MV-4-11 (cell line): Measurements from ENCODE around the gene PHYKPL.
A peak's percentile ranks its signal among the peaks of the same experiment; 100 is the strongest.
"Not testable (repeated sequence)": the region's sequence is repeated elsewhere in the genome, so short reads cannot be mapped to it uniquely, and the experiment has no call there.

ENCODE experiments used
- DNase-seq: peaks from one replicate; lab custom pipeline; 2025; lab: John Stamatoyannopoulos, UW

PHYKPL gene

GRCh38 chr5:178264044-178264443 lies 31.4 kb upstream of the PHYKPL start:
- DNase-seq: no peak

DNA sequence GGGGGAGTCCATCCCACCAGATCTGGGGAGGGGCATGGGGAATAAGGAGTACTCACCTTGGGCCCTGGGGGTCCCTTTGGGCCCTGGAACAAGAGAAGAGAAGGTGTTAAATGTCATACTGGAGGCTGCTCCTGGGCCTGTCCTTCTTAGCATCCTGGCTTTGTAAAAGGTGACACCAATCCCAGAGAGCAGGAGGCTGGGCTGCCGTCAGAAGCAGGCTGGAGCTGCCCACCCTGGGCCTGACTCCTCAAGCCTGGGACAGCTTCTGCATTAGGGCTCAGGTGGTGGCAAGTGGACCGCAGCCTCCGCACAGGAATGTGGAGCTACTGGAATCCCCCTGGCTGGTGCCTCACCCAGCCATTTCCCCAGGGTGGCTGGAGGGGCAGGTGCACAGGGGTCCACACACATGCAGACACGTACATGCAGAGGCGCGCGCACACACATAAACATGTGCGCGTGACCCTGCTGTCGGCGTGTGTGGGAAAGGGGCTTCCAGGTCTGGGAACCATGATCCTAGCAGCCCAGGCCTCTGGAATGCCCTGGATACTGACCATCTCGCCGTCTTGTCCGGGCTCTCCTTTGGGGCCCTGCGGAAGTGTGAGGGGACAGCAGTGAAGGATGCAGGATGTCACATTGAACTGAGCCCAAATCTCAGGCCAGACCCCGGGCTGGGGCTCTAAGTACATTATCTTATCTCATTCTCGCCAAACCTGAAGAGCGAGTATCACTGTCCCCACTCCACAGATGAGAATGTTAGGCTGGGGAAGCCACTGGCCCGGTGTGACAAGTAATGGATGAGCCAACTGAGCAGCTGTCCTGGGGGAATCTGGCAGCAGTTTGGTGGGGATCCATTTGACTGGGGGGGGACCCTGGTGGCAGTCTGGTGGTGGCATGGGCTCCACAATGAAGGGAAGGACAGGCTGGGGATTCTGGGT lies 29.3 kb upstream of the PHYKPL start:
- no peak for DNase-seq

- no peak for DNase-seq
These were observed 27.3 kb upstream of the PHYKPL start for GRCh38 chr5:178259623-178260536.

- no peak for DNase-seq
These were observed 25.0 kb upstream of the PHYKPL start for GRCh38 chr5:178257650-178258049.

GRCh38 chr5:178256746-178257145 lies 24.1 kb upstream of the PHYKPL start:
- no peak for DNase-seq

DNA sequence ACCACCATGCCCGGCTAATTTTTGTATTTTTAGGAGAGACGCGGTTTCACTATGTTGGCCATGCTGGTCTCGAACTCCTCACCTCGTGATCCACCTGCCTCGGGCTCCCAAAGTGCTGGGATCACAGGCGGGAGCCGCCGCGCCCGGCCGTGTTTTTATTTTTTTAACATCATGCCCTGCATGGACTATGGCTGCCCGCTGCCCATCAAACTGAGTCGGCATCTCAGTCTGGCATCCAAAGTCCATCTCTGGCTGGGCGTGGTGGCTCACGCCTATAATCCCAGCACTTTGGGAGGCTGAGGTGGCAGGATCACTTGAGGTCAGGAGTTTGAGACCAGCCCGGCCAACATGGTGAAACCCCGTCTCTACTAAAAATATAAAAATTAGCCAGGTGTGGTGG lies 21.0 kb upstream of the PHYKPL start:
- DNase-seq: not testable (repeated sequence)

DNA sequence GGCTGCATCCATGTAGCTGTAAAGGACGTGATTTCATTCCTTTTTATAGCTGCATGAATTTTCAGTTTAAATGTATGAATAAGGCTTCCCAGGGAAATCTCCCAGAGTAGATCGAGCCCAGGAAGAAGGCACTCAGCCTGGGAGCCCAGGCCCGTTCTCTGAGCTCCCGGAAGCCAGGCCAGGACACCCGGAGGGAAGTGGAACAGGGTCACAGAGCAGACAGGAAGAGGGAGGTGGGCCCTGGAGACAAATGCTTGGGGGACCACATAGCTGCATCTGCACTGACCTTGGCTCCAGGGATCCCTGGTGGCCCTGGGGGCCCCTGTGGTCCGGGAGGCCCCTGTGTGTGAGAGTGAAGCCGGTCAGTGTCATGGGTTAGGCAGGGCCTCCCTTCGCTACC lies 19.7 kb upstream of the PHYKPL start:
- no peak for DNase-seq

GRCh38 chr5:178250263-178250662 lies 17.7 kb upstream of the PHYKPL start:
- no peak for DNase-seq

DNA sequence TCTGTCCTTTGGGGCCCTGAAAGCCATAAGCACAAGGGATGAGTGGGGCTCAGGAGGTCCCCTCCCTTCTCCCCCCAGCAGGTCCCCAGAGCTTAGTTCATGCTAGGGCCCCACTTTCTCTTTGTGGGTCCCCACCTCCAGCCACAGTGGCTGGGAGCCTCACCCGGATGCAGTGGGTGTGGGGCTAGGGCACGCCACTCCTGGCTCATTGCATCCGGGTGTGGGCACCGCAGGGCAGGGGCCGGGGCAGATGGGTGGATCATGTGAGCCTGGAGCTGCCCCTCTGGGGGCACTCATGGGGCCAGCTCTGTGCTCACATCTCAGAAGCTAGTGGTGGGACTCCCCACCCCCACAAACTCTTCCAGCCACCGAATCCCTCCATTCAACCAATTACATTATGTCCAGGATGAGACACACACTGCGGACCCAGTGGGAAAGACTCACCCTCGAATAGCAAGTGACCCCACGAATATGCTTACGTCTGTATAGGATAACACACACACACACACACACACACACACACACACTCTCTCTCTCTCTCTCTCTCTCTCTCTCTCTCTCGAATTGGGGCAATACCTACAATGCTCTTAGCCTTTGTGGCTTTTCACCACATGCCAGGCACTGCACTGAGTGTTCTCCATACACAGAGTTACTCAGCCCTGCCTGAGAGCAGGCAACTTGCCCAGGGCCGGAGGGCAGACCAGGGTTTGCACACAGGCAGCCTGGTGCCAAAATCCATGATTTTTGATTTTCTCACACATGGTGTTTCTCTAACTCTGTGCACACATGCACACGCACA lies 16.8 kb upstream of the PHYKPL start:
- DNase-seq: peak; percentile 69

- no peak for DNase-seq
These were observed 16.1 kb upstream of the PHYKPL start for GRCh38 chr5:178248750-178249149.

DNA sequence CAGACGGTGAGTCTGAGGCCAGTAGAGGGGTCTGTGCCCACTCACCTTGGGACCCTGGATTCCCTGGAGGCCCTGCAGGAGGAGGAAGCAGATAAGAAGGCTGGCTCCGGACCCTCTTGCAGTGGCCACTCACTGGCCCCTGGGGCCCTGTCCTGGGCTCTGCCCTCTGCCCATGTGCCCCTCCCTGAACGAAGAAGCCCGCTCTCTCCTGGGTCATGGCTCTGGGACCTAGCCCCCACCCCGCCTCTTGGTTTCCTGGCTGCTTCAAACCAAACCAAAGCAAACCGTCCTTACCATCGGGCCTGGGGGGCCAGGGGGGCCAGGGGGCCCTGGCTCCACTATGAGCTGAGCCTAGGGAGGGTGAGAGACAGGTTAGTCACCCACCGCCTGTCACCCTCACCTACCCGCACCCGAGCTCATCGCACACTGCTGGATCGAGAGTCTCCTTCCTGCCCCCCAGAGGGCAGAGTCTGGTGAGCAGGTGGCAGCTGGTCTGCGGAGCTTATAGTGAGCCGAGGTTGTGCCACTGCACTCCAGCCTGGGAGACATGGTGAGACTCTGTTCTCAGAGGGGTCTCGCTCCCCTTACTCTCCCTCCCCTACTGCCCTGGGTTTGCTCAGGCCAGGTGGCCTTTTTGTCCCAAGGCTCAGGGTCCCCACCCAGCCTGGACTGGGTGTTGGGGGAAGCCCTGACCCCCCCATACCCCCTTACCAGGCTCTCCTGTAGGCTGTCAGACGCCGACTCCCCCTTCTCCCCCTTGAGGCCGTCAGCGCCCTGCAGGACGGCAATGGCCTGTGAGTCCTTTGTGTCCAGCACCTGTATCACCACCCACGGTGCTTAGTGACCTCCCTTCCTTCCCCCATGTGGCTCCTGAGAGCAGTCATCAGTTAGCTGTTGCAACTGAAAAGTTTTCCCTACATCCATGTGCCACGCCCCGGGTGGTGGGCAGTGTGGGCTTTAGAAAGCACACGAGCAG lies 15.2 kb upstream of the PHYKPL start:
- no peak for DNase-seq

GRCh38 chr5:178246624-178247279 lies 14.2 kb upstream of the PHYKPL start:
- peak; percentile 4 for DNase-seq

DNA sequence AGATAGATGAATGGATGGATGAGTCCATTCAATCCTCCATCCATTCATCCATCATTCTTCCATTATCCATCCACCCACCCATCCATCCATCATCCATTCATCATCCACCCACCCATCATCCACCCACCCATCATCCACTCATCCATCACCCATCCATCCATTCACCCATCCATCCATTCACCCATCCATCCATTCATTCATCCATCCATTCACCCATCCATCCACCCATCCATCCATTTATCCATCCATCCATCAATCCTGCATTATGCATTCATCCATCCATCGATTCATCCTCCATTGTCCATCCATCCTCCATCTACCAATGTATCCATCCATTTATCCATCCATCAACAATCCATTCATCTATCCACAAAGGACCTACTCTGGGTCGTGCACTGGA lies 12.8 kb upstream of the PHYKPL start:
- DNase-seq: no peak

- peak; percentile 84 for DNase-seq
These were observed 12.0 kb upstream of the PHYKPL start for GRCh38 chr5:178244576-178244975.

- no peak for DNase-seq
These were observed 9.8 kb upstream of the PHYKPL start for GRCh38 chr5:178242416-178242815.

DNA sequence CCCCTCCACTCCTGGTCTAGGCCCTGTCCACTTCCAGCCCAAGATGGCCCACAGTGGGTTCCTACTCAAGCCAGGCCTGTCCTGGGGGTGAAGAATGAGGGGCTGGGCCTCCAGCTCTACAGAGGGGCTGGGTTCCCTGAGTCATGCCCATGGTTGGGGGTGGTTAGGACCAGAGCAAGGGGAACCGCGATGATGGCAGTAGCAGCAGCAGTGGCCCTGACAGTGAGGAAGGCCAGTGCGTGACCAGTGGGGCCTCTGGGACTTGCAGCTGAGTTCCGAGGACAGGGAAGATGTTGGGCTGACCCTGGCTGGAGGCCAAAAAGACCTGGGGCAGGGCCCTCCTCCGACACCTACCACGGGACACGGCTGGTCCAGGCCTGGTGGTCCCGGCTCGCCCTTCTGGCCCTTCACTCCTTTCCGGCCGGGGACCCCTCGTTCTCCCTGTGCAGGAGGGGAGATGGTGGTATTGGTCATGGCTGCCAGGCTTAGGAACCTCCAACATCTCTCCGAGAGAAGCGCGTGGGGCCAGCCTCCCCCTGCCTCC lies 9.2 kb upstream of the PHYKPL start:
- no peak for DNase-seq

DNA sequence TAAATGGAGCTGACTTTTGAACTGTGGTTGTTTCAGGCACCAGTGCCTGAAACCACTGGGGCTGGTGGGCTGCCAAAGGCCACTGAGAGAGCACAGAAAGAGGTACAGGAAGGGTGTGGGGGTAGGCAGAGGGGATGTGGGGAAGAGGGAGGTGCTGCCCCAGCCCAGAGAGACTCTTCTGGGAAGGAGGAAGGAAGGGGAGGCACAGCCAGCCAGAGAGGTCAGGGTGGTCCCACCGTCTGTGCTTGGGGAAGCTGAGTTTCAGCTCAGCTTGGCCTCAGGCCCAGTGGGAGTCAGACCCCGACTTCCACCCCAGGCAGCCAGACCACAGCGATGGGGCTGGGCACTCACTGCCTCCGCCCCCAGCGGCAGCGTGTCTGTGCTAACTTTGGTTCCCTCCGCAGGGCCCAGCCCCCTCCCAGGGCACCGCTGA lies 8.6 kb upstream of the PHYKPL start:
- DNase-seq: no peak

- DNase-seq: peak; percentile 10
These were observed 8.2 kb upstream of the PHYKPL start for GRCh38 chr5:178240766-178241165.

GRCh38 chr5:178240341-178240741 lies 7.7 kb upstream of the PHYKPL start:
- DNase-seq: no peak
